Measurements from ENCODE around the gene CDH4. TPM values are rescaled to one million over a fixed set of nuclear protein-coding genes. Genes with fewer than 3 reads are reported as not detected.
A peak's percentile ranks its signal among the peaks of the same experiment; 100 is the strongest.

CDH4 gene
- total and polyA plus RNA-seq, 2 of the 13 experiments (the other 11 are each of a cell fraction or from before 2014, with no cell fraction given): not detected

DNA sequence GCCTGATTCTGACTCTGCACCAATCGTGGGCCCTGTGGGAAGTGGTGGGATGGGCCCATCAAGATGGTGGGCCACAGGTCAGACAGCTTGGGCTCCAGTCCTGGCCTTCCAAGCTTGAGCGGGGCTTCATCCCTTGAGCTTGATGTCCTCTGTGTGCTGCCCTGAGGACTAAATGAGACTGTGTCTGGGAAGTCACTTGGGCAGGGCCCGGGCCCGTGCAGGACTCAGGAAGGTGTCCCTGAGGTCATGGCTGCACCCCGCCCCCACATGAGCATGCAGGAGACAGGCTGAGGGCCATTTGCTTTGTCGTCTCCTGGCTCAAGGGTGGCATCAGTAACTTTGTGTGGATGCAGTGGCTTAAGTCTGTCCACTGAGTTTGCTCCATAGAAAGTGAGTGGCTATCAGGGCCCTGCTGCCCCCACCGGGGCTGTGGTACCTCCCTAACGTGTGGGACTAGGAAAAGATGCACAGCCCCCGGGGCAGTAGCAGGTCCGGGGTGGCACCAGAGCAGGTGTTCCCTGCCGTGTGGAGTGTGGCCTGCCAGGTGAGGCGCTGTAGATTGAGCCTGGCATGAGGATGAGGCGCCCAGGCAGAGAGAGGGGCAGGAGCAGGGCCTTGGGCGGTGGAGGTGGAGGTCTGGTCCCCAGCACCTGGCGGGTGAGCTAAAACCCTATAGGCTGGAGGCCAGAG is 515.0 kb downstream of the CDH4 start:
- FAIRE-seq: no peak
- CTCF ChIA-PET (ENCODE audit: low intra/inter-chr PET ratio, low total read pairs): no interaction called here
- Histone ChIP-seq H3K4me2 (ENCODE audit: low read depth, low read length) (no peak overlapping the region), H3K9ac (ENCODE audit: insufficient read depth, low read depth, low read length) (no peak overlapping the region), H2AFZ (ENCODE audit: low read length) (no peak overlapping the region), H3K4me3 (replicated peaks in 1 of 3; ENCODE audit: insufficient read depth in 1 of 3, low read depth in 2 of 3, low read length in 3 of 3) (no peak overlapping the region), H3K4me1 (ENCODE audit: insufficient read depth, low read length) (peaks cover 24% of the 10 kb centered on the region), H3K36me3 (replicated peaks in 1 of 2; ENCODE audit: control insufficient read depth in 1 of 2, insufficient read depth in 2 of 2, low read length in 2 of 2) (no peaks in the 10 kb centered on the region), H3K9me3 (ENCODE audit: low read length) (no peaks in the 10 kb centered on the region), H3K27me3 (ENCODE audit: control insufficient read depth in 1 of 2, insufficient read depth in 2 of 2, low read length in 2 of 2) (peaks cover 18 to 70% of the 10 kb centered on the region in 2 experiments), H3K27ac (ENCODE audit: extremely low read length, insufficient read depth, low read length) (no peak overlapping the region), H4K20me1 (ENCODE audit: insufficient read depth, low read length) (peaks cover 5% of the 10 kb centered on the region; the same call in 1 of the 2 replicates), H3K79me2 (ENCODE audit: insufficient read depth, low read length) (no peaks in the 10 kb centered on the region)
- in situ Hi-C loops (cut with HindIII; ENCODE audit: extremely low pct_ligation_motif_present, low pct_unique_long_range_greater_than_20kb): no loop called here
- ATAC-seq: no peak
- no TSS peak for BruUV-seq (replicated peaks)
- WGBS (ENCODE audit: low lambda C conversion rate): 20% methylated on average over 14 of the region's 15 CpGs
- POLR2A ChIA-PET: no interaction called here
- no peak for DNase-seq (ENCODE audit: low spot score)
- TF ChIP-seq EED (CRISPR knock-in tag; IDR thresholded peaks at IDR 0.05) (0 out of 2 replicates have a peak, but pooled peaks have one; percentile 26), ZFYVE20 (CRISPR knock-in tag; IDR thresholded peaks at IDR 0.05; ENCODE audit: borderline replicate concordance, low read depth) (0 out of 2 replicates have a peak, but pooled peaks have one; percentile 48), DR1 (CRISPR knock-in tag; IDR thresholded peaks at IDR 0.05) (no peak)
- TF ChIP-seq, protein P1, sequence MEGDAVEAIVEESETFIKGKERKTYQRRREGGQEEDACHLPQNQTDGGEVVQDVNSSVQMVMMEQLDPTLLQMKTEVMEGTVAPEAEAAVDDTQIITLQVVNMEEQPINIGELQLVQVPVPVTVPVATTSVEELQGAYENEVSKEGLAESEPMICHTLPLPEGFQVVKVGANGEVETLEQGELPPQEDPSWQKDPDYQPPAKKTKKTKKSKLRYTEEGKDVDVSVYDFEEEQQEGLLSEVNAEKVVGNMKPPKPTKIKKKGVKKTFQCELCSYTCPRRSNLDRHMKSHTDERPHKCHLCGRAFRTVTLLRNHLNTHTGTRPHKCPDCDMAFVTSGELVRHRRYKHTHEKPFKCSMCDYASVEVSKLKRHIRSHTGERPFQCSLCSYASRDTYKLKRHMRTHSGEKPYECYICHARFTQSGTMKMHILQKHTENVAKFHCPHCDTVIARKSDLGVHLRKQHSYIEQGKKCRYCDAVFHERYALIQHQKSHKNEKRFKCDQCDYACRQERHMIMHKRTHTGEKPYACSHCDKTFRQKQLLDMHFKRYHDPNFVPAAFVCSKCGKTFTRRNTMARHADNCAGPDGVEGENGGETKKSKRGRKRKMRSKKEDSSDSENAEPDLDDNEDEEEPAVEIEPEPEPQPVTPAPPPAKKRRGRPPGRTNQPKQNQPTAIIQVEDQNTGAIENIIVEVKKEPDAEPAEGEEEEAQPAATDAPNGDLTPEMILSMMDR (CRISPR knock-in tag; IDR thresholded peaks at IDR 0.05): 0 out of 2 replicates have a peak, but pooled peaks have one; percentile 11
- TF ChIP-seq, protein P2, sequence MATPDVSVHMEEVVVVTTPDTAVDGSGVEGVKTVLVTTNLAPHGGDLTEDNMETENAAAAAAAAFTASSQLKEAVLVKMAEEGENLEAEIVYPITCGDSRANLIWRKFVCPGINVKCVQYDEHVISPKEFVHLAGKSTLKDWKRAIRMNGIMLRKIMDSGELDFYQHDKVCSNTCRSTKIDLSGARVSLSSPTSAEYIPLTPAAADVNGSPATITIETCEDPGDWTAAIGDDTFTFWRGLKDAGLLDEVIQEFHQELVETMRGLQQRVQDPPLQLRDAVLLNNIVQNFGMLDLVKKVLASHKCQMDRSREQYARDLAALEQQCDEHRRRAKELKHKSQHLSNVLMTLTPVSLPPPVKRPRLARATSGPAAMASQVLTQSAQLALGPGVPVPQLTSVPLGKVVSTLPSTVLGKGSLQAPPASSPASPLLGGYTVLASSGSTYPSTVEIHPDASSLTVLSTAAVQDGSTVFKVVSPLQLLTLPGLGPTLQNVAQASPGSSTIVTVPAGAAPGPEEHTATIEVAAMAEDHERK (CRISPR knock-in tag; IDR thresholded peaks at IDR 0.05; ENCODE audit: low read depth): no peak
- intact Hi-C loops (cut with micrococcal nuclease; ENCODE audit: unreplicated experiment): no loop called here

Data from HepG2 (cell line).